Suppressor macrophage treated with lipopolysaccharide for 4 hours (primary cell): ENCODE measurements around the gene HHAT.
A peak's percentile ranks its signal among the peaks of the same experiment; 100 is the strongest.

ENCODE experiments used
- DNase-seq: peaks from one replicate; pipeline ENCODE4 v3.0.0-alpha.2; 2020

The HHAT gene

DNA sequence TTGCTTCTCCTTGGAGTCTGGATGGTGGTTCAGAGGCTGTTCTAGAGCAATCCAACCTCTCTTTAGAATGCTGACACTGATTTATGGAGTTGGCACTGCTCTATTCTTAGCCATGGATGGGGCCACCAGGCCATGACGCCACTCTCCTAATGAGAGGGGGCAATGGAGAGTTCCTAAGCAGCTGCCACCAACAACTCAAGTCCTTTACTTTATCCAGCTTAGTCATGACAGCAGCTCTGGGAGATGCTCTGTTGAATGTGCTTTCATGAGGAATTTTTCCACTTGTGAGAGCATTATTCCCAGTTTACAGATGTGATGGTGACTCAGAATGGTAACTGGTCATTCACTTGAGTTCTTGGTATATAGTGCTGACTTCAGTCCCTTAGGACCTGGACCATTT, 366.3 kb downstream of the HHAT start:
- no peak for DNase-seq

DNA sequence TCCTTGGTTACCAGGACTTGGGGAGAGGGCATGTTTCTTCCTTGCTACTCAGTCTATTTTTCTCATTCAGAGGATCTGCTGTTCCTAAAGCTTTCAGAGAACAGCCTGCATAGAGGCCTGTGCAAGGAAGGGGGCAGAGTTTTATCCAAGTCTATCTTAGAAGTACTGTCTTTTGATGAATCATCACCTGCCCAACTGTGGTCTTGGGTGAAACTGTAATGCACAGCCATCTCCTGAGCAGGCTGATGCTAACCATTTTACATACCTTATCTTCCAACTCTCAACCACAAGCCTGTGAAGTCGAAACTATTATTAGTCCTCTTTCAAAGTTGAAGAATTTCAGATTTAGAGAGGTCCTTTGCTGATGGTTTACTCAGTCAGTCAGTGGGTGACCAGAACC, 368.0 kb downstream of the HHAT start:
- DNase-seq: no peak

DNA sequence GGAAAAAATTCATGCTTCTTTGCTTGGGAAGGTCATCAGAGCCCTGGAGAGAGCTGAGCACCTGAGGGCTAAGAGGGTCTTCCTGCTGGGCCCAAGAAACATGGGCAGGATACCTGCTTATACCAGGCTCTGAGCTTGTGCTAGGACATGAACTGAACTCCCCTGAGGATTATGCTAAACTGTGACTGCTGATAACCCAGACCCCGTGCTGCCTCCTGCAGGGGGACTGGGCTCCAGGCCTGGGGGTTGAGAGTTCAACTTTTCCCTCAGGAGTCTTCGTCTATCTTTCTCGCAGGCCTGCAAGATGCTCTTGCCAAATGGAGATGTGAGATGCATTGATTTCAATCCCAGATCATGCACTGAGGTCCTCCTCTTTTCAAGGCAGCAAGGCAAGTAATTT, 368.5 kb downstream of the HHAT start:
- no peak for DNase-seq

DNA sequence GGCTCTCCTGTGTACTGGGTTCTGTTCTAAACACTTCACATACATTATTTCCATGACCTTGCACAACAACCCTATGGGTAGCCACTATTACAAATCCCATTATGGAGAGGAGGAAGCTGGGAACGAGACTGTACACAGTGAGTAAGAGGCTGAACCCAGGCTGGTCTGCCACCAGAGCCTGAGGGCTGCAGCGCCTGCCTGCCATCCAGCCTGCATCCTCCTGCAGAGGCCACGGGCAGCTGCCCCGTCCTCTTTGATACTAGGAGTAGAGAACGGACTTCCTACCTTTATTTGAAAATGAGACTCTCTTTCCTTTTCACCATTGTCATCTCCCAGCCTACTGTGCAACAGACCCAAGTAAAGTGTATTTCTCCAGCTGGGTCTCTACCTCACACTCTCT, 370.0 kb downstream of the HHAT start:
- no peak for DNase-seq

DNA sequence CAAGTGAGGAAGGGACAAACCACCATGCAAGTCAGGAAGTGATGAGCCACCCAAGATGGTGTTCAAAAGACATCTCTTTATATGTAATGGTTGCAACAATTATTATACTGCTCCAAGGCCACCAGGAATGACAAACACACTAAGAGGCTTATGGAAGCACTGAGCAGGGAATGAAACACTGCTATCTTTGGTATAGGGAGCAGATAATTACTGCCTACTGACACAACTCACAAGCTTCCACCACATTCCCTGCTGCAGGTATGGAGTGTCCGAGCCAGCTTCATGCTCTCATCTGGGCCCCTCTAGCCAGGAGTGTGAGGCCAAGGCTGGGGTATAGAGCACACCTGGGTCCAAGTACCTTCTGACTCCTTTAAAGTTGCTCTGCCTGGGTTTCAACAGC, 371.4 kb downstream of the HHAT start:
- no peak for DNase-seq

DNA sequence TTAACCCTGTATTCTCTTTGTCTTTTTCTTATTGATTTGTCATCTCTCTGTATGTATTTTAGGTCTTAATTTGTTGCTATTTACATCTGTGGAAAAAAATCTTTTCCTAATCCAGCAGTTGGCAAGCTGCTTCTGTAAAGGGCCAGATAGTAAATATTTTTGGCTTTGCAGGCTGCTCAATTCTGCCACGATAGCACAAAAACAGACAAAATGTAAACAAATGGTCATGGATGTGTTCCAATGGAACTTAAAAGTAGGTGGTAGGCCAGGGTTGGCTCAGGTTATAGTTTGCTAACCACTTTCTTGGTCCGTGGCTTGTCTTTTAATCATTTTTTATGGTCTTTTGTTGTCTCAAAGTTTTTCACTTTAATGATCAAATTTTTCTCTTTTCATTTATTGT, 371.8 kb downstream of the HHAT start:
- no peak for DNase-seq

DNA sequence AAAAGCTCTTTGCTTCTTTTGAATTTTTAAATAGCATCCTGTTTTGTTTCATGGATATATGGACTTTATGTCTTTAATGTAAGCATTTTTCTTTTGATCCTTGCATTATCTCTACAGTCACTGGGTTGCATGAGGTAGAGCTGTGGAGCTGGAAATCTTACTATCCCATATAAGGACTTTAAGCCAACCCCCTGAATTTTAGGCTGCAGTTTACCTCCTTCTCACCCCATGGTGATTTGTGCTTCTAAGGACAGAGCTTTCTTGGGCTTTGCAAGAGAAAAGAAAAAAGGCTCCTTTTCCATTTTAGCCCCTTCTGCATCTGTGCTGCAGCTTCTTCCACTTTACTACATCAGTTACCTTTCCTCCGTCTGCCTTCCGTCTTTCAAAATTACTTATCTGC, 373.8 kb downstream of the HHAT start:
- no peak for DNase-seq

DNA sequence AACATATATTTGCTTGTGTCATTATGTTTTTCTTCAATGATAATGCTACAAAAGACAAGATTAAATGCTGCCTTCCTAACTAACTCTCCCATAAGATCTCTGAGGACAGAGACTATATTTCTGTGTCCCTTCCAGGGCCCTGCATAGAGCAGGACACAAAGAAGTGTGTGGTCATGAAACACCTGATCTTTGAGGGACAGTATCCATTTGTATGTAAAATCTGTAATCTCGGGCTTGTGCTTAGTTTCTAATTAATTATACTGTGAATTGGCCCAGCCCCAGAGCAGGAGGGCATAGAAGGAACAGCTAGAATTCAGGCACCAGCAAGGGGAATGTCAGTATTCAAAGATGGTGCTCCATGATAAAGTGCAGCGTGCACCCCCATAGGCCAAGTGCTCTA, 374.9 kb downstream of the HHAT start:
- DNase-seq: no peak

DNA sequence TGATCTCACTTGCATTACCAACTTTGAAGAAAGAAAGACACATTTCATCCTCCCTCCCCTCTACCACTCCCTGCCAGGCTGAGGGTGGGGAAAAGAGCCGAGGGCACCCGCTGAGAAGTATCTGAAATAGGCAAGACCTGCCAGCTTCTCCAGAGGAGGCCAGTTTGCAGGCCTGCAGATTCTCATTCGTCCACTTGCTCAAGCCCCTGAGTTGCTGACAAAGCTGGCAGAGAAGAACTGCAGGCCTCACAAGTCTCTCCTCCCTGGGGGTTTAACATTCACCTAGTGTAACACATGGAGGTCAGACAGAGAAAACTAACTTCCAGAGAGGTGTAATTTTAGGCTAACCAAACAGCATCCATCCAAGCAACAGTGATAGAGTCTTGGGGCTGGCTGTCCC, 376.4 kb downstream of the HHAT start:
- DNase-seq: no peak

DNA sequence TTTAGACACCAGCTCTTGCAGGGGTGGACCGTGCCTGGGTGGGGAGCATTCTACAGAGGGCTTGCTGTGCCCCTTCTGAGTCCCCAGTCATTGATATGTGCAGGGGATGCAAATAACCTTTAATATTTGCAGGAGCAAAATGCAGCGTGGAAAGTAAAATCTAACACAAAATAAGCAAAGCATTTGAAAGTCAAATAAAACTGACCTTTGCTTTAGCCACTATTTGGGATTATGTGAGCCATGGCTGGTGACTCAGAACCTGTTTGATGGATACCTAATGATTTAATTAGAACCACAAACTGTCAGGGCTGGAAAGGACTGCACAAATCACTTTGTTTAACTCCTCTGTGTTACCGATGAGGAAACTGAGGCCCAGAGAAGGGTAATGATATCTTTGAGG, 377.5 kb downstream of the HHAT start:
- no peak for DNase-seq

DNA sequence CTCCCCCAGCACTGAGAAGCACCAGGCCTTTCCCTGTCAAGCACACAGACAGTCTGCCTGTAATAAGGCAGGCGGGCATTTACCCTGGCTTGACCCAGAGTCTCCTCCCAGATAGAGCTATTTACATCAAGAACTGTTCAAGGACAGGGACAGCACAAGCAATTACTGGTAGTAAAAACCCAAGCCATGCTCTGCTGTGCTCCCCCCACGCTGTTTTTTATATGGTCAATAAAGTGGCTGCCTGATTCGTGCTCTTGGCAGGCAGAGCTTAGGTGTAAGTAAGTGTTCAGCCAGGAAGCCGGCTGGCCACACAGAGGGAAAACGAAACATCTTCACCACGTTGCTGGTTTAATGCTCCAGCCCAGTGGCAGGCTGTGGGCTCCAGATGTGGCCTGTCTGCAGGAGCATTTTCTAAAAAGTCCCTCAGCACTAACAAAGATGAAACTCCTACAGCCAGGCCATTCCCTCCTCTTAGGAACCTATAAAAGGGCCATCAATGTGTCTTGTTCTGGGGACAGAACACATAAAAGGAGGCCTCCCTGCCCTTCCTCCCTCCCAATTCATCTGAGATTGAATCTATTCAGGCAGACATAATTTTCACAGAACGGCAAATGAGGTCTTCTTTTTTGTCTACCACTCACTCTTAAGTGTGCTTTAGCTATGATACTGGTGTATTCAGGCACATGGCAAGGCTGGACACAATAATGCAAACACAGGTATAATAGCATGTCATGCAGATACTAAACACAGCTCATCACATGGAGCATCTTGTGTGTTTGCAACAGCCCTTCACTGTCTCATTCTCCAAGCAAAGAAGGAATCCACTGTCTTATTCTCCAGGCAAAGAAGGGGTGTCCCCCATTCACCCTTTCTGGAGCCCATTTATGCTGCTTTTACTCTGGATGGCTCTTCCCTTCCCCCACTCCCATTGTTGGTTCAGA, 378.9 kb downstream of the HHAT start:
- DNase-seq: no peak

DNA sequence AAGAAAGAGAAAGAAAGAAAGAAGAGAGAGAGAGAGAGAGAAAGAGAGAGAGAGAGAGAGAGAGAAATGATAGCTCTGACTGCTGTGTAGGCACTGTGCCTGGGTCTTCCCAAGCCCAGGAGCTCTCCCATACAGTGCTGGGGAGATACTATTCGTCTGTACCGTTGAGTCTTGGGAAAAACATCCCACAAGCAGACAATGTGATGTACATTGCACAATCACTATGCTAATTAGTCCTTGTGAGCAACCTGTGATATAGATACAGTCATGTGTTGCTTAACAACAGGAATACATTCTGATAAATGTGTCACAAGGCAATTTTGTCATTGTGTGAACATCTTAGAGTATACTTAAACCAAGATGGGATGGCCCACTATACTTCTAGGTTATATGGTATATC, 381.0 kb downstream of the HHAT start:
- peak; percentile 43 for DNase-seq

DNA sequence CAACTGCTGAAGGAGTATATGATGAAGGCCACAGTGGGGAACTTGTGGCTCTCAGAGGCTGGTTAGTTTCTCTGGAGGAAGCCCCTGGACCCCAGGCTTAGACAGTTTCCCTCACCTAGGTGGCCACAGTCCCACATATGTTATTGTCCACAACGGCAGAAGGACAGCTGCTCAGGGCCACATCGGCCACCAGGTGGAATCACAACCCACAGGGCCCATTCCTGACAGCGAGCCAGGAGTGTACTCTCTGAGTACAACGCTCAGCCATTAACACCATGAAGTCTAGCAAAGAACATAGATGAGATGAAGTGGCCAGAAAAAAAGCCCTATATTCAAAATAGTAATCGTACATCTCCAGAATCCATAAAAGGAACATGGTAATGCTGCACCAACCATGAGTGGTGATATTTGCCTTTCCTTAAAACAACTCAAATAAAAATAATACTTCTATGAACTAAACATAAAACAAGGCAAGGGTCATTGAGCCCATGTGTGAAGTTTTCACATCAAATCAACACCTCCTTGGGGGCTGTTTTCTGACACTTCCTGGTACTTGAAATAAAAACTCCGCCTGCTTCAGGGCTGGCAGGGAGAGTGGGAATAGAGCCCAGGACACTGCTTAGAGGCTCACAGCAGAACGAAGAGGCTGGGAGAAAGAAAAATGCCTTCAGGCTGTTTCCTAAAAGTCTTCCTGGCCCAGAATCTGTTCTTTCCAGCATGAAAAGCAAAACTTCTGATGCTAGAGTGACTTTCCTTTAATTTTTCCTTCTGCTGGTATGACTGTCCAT, 383.3 kb downstream of the HHAT start:
- DNase-seq: no peak

DNA sequence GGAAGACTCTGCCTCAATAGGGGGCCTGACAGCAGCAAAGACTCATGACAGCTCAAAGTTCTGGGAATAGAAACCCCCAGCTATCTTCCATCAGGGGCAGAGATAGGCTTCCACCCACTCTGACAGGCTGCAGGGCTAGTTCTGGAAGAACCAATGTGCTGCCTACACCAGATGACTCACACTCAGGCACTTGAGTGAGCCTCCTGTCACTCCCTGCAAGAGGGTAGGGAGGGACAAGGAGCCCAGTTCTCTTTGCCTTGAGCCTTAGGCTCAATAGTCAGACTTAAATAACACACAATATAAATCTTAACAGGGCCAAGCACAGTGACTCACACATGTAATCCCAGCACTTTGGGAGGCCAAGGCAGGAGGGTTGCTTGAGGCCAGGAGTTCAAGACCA, 386.4 kb downstream of the HHAT start:
- DNase-seq: peak; percentile 46

DNA sequence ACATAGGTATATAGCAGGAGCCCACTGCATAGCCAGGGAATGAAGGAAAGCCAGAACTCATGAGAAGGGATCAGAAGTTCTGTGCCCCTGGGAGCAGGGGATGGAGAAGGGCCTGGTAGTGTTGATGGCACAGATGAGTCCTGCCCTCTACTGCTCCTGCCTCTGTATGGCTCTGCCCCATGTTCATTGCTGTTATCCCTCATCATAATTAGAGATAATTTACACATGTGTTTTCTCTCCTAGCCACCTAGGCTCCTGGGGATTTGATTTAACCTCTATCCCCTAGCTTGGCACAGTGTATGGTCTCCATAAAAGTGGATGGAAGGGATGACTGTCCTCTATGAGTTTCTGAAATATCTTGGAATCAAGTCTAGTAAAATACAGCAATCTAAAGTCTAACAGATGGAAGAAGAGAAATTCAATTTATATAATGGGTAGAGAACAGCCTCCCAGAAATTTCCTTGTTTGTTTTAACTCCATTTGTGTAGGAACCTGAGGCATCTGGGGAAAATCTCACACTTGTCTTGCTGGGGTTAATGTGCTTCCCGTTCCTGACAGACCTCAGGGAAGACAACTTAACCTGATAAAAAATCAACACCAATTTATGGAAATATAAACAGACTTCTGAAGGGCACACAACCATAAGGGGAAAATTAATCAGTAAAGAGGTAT, 393.8 kb downstream of the HHAT start:
- DNase-seq: no peak

DNA sequence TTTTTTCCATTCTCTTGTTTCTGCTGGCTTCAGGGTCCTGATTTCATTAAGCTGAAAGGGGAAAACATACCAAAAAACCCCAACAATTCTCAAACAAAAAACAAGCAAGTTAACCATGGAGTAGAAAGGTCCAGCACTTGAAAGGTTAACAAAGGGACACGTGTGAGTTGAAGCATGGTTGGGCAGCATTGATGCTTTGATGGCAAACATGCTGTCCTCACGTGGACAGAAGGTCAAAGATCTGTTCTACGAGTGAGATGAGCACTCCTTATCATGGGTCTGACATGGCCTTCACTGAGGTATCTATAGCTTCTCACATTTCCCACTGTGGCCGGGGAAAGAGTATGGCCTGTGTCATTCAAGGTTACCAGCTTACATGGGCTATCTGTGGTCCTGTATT, 394.9 kb downstream of the HHAT start:
- DNase-seq: no peak

DNA sequence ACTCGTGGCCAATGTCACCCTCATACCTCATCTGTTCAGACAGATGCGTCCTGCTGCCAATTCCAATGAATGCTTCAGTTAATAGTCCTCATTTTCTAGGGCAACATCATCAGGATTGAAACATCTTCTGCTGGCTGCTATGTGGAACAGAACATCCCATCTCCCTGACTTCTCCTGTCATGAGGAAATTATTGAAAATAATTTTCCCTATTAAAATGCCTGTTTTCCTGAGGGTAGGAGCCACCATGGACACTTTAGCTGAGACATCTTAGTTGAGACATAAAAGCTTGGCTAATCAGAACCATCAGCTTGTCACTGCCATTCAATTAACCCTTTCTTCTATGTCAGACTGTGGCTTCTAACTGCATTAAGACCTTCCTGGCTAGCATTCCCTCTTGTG, 396.1 kb downstream of the HHAT start:
- DNase-seq: no peak
